Measurements from ENCODE around the gene NUBP2. TPM values are rescaled to one million over a fixed set of nuclear protein-coding genes. Genes with fewer than 3 reads are reported as not detected.

The NUBP2 gene
- total and polyA plus RNA-seq, 2 experiments from 2014 or later = 79.4 to 175 TPM

DNA sequence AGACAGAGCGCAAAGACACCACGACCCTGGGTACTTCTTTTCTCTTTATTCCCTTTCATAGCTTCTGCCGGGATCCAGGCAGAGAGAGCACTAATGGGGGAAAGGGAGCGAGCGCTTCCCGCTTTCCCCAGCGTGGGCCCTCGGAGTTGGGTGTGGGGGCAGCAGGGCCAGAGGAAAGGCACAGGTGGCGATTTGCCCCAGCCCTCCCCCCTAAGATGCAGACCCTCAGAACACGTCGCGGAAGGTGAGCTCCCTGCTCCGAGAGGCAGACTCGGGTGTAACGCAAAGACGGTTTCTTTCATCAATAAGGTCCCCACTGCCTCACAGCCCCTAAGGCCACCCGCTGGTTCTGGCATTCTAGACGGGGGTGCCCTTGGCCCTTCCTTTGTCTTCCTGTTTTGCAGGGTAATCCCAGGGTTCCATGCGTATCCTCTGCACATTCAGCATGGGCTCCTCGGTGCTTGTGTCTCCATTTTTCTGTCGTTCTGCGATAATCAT, 10.8 kb upstream of the NUBP2 start:
- peak overlapping the region; percentile 96 for H3K4me2 ChIP-seq
- H3K36me3 Mint-ChIP-seq (ENCODE audit: low read depth) = peaks cover 25% of the 10 kb centered on the region
- peaks cover 4% of the 10 kb centered on the region; the same call in 2 of the 3 replicates for H3K9me3 Mint-ChIP-seq
- peak; percentile 5 for ATAC-seq
- peaks cover 4% of the 10 kb centered on the region for H3K4me1 ChIP-seq (ENCODE audit: insufficient read depth)
- peak overlapping the region; percentile 91 for H3K27ac ChIP-seq (ENCODE audit: low read depth)
- no peaks in the 10 kb centered on the region for H3K27me3 ChIP-seq (ENCODE audit: insufficient read depth)
- H3K27ac Mint-ChIP-seq = peak overlapping the region; percentile 99
- peaks cover 27% of the 10 kb centered on the region for H3K27me3 Mint-ChIP-seq (ENCODE audit: insufficient read depth, low read depth, poor library complexity)
- TF ChIP-seq POLR2AphosphoS5 (IDR thresholded peaks at IDR 0.05; ENCODE audit: low read depth) (0 out of 2 replicates have a peak, but pooled peaks have one; percentile 22), ZNF331 (CRISPR knock-in tag; IDR thresholded peaks at IDR 0.05; ENCODE audit: low read depth) (no peak)
- no peaks in the 10 kb centered on the region for H3K9me2 ChIP-seq (ENCODE audit: insufficient read depth)
- peaks cover 15% of the 10 kb centered on the region for H3K79me2 ChIP-seq (replicated peaks; ENCODE audit: insufficient read depth)
- H3K4me1 Mint-ChIP-seq = peaks cover 8% of the 10 kb centered on the region
- H3K4me3 ChIP-seq = peak overlapping the region; percentile 97
- H2AFZ ChIP-seq = no peak overlapping the region
- peak; percentile 63 for DNase-seq (ENCODE audit: low spot score)
- H3K4me3 Mint-ChIP-seq = peak overlapping the region; percentile 99
- H3K36me3 ChIP-seq (ENCODE audit: insufficient read depth) = no peaks in the 10 kb centered on the region
- peaks cover 14% of the 10 kb centered on the region; the same call in 1 of the 2 replicates for H3F3A ChIP-seq (replicated peaks; ENCODE audit: low read depth)
- H4K20me1 ChIP-seq (replicated peaks; ENCODE audit: insufficient read depth) = no peaks in the 10 kb centered on the region; the same call in 1 of the 2 replicates

DNA sequence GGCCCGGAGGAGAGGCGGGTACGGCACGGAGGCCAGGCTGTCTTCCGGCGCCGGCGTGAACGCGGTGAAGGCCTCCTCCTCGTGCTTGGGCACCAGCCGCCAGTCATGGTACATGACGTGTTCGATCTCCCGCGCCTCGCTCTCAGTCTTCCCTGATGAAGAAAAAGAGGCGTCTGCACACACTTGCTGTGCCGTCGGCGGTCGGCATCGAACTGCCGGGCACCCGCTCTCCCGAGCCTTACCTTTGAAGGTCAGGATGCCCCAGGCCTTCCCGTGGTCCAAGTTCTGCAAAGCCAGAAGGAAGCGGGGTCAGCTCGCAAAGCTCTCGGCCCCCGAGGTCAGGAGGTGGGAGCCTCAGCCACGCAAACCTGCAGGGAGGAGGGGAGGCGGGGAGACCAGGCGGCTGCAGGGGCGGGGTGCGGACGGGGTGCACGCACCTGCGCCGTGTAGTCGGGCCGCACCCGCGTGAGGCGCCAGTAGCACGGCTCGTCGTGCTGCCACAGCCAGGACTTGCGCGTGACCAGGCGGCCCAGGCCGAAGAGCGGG, 10.3 kb upstream of the NUBP2 start, which contains the start of gene EME2:
Gene EME2 (plus strand): TSS at position 449 of the 546 bp plus-strand sequence. CDS start 418 bp downstream, outside the sequence.
- DNase-seq (ENCODE audit: low spot score) = no peak
- H3K79me2 ChIP-seq (replicated peaks; ENCODE audit: insufficient read depth) = peaks cover 15% of the 10 kb centered on the region
- H3K4me3 ChIP-seq = peak within 1 kb of the TSS; percentile 97
- Mint-ChIP-seq H3K27me3 (ENCODE audit: insufficient read depth, low read depth, poor library complexity) (peaks cover 25% of the 10 kb centered on the region), H3K4me1 (peaks cover 8% of the 10 kb centered on the region), H3K27ac (peak within 1 kb of the TSS; percentile 99), H3K4me3 (peak within 1 kb of the TSS; percentile 99), H3K36me3 (ENCODE audit: low read depth) (peaks cover 23% of the 10 kb centered on the region), H3K9me3 (peaks cover 4% of the 10 kb centered on the region; the same call in 2 of the 3 replicates)
- peak within 1 kb of the TSS; percentile 91 for H3K27ac ChIP-seq (ENCODE audit: low read depth)
- no peaks in the 10 kb centered on the region for H3K36me3 ChIP-seq (ENCODE audit: insufficient read depth)
- peaks cover 4% of the 10 kb centered on the region for H3K4me1 ChIP-seq (ENCODE audit: insufficient read depth)
- H3K4me2 ChIP-seq = peak within 1 kb of the TSS; percentile 96
- H4K20me1 ChIP-seq (replicated peaks; ENCODE audit: insufficient read depth) = no peaks in the 10 kb centered on the region; the same call in 1 of the 2 replicates
- ATAC-seq = peak; percentile 0; the same call in 2 of the 3 replicates
- no peaks in the 10 kb centered on the region for H3K9me2 ChIP-seq (ENCODE audit: insufficient read depth)
- no peaks in the 10 kb centered on the region for H3K27me3 ChIP-seq (ENCODE audit: insufficient read depth)
- H3F3A ChIP-seq (replicated peaks; ENCODE audit: low read depth) = peaks cover 14% of the 10 kb centered on the region; the same call in 1 of the 2 replicates
- 0 out of 2 replicates have a peak within 1 kb of the TSS, but pooled peaks have one; percentile 52 for H2AFZ ChIP-seq
- TF ChIP-seq, protein P1, sequence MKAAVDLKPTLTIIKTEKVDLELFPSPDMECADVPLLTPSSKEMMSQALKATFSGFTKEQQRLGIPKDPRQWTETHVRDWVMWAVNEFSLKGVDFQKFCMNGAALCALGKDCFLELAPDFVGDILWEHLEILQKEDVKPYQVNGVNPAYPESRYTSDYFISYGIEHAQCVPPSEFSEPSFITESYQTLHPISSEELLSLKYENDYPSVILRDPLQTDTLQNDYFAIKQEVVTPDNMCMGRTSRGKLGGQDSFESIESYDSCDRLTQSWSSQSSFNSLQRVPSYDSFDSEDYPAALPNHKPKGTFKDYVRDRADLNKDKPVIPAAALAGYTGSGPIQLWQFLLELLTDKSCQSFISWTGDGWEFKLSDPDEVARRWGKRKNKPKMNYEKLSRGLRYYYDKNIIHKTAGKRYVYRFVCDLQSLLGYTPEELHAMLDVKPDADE (IDR thresholded peaks at IDR 0.05) = no peak
- no peak for TF ChIP-seq JUNB (IDR thresholded peaks at IDR 0.05; ENCODE audit: unreplicated experiment)
- no peak for TF ChIP-seq POLR2AphosphoS5 (IDR thresholded peaks at IDR 0.05; ENCODE audit: low read depth)
- no peak for TF ChIP-seq EZH2phosphoT487 (IDR thresholded peaks at IDR 0.05; ENCODE audit: unreplicated experiment)
- TF ChIP-seq, protein P2, sequence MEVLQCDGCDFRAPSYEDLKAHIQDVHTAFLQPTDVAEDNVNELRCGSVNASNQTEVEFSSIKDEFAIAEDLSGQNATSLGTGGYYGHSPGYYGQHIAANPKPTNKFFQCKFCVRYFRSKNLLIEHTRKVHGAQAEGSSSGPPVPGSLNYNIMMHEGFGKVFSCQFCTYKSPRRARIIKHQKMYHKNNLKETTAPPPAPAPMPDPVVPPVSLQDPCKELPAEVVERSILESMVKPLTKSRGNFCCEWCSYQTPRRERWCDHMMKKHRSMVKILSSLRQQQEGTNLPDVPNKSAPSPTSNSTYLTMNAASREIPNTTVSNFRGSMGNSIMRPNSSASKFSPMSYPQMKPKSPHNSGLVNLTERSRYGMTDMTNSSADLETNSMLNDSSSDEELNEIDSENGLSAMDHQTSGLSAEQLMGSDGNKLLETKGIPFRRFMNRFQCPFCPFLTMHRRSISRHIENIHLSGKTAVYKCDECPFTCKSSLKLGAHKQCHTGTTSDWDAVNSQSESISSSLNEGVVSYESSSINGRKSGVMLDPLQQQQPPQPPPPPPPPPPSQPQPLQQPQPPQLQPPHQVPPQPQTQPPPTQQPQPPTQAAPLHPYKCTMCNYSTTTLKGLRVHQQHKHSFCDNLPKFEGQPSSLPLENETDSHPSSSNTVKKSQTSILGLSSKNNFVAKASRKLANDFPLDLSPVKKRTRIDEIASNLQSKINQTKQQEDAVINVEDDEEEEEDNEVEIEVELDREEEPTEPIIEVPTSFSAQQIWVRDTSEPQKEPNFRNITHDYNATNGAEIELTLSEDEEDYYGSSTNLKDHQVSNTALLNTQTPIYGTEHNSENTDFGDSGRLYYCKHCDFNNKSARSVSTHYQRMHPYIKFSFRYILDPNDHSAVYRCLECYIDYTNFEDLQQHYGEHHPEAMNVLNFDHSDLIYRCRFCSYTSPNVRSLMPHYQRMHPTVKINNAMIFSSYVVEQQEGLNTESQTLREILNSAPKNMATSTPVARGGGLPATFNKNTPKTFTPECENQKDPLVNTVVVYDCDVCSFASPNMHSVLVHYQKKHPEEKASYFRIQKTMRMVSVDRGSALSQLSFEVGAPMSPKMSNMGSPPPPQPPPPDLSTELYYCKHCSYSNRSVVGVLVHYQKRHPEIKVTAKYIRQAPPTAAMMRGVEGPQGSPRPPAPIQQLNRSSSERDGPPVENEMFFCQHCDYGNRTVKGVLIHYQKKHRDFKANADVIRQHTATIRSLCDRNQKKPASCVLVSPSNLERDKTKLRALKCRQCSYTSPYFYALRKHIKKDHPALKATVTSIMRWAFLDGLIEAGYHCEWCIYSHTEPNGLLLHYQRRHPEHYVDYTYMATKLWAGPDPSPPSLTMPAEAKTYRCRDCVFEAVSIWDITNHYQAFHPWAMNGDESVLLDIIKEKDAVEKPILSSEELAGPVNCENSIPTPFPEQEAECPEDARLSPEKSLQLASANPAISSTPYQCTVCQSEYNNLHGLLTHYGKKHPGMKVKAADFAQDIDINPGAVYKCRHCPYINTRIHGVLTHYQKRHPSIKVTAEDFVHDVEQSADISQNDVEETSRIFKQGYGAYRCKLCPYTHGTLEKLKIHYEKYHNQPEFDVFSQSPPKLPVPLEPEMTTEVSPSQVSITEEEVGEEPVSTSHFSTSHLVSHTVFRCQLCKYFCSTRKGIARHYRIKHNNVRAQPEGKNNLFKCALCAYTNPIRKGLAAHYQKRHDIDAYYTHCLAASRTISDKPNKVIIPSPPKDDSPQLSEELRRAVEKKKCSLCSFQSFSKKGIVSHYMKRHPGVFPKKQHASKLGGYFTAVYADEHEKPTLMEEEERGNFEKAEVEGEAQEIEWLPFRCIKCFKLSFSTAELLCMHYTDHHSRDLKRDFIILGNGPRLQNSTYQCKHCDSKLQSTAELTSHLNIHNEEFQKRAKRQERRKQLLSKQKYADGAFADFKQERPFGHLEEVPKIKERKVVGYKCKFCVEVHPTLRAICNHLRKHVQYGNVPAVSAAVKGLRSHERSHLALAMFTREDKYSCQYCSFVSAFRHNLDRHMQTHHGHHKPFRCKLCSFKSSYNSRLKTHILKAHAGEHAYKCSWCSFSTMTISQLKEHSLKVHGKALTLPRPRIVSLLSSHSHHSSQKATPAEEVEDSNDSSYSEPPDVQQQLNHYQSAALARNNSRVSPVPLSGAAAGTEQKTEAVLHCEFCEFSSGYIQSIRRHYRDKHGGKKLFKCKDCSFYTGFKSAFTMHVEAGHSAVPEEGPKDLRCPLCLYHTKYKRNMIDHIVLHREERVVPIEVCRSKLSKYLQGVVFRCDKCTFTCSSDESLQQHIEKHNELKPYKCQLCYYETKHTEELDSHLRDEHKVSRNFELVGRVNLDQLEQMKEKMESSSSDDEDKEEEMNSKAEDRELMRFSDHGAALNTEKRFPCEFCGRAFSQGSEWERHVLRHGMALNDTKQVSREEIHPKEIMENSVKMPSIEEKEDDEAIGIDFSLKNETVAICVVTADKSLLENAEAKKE (CRISPR knock-in tag; IDR thresholded peaks at IDR 0.05) = no peak
- TF ChIP-seq, protein P3, sequence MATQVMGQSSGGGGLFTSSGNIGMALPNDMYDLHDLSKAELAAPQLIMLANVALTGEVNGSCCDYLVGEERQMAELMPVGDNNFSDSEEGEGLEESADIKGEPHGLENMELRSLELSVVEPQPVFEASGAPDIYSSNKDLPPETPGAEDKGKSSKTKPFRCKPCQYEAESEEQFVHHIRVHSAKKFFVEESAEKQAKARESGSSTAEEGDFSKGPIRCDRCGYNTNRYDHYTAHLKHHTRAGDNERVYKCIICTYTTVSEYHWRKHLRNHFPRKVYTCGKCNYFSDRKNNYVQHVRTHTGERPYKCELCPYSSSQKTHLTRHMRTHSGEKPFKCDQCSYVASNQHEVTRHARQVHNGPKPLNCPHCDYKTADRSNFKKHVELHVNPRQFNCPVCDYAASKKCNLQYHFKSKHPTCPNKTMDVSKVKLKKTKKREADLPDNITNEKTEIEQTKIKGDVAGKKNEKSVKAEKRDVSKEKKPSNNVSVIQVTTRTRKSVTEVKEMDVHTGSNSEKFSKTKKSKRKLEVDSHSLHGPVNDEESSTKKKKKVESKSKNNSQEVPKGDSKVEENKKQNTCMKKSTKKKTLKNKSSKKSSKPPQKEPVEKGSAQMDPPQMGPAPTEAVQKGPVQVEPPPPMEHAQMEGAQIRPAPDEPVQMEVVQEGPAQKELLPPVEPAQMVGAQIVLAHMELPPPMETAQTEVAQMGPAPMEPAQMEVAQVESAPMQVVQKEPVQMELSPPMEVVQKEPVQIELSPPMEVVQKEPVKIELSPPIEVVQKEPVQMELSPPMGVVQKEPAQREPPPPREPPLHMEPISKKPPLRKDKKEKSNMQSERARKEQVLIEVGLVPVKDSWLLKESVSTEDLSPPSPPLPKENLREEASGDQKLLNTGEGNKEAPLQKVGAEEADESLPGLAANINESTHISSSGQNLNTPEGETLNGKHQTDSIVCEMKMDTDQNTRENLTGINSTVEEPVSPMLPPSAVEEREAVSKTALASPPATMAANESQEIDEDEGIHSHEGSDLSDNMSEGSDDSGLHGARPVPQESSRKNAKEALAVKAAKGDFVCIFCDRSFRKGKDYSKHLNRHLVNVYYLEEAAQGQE (IDR thresholded peaks at IDR 0.05; ENCODE audit: unreplicated experiment) = no peak
- no peak for TF ChIP-seq CREB1 (CRISPR knock-in tag; IDR thresholded peaks at IDR 0.05; ENCODE audit: low read depth)
- no peak for TF ChIP-seq ZNF331 (CRISPR knock-in tag; IDR thresholded peaks at IDR 0.05; ENCODE audit: low read depth)
